ENCODE results near the gene ITPRID1. TPM values are rescaled to one million over a fixed set of nuclear protein-coding genes. Genes with fewer than 3 reads are reported as not detected.

The ITPRID1 gene
- total RNA-seq, 1 experiment from 2014 or later = 1.2 TPM

DNA sequence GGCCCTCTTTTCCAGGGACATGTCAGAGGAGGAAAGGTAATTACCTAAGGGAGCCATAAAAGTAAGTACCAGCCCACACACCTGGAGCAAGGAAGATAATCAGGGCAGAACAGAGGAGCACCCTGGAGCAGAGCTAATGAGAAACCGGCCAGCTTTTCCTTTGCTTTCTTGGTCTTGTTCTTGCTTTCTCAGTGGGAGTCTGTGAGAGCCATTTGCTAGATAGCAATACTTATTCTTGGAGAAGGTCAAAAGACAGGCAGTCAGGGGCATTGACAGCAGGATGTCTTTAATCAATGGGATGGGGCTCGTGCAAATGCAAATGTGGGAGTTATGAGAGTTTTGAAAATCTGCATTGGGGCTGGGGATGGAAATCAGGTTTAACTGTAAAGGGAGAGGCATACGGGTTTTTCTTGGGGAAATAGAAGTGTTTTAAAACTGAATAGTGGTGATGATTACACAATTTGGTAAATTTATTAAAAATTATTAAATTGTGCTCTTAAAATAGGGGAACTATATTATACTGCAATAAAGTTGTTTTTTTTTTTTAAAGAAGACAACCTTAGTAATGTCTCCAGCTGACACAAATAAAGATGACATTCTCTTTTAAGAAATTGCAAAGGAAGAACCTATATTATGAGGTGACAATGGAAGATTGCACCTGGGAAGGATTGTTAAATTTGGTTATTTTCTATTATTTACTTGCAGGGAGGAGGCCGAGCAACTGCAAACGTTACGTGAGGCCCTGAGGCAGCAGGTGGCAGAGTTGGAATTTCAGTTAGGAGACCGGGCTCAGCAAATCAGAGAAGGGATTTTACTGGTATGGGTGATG is 137.6 kb downstream of the ITPRID1 start:
- Histone ChIP-seq H3K4me2 (ENCODE audit: insufficient read depth, insufficient read length, low read length) (no peak overlapping the region), H3K27me3 (ENCODE audit: insufficient read depth, low read length) (no peaks in the 10 kb centered on the region), H2BK5ac (ENCODE audit: insufficient read length, low read length) (no peak overlapping the region), H3K14ac (ENCODE audit: insufficient read depth, low read length) (no peak overlapping the region), H2BK15ac (ENCODE audit: low read depth, low read length) (no peak overlapping the region), H2BK120ac (ENCODE audit: low read depth, low read length, poor library complexity, severe bottlenecking) (no peak overlapping the region), H3T11ph (ENCODE audit: low read length) (no peak overlapping the region), H3K79me1 (ENCODE audit: insufficient read depth, low read depth, low read length, poor library complexity, severe bottlenecking) (no peaks in the 10 kb centered on the region), H3K79me2 (ENCODE audit: insufficient read depth, low read length) (no peaks in the 10 kb centered on the region), H3K23me2 (ENCODE audit: insufficient read length, low read depth, low read length, poor library complexity, severe bottlenecking) (no peaks in the 10 kb centered on the region), H4K20me1 (ENCODE audit: control insufficient read depth, insufficient read depth, insufficient read length) (no peaks in the 10 kb centered on the region), H3K27ac (ENCODE audit: insufficient read length, low read depth, low read length) (no peak overlapping the region), H4K91ac (ENCODE audit: insufficient read length, low read depth, low read length) (no peak overlapping the region), H2AFZ (ENCODE audit: low read length) (no peak overlapping the region), H2BK20ac (ENCODE audit: low read depth, low read length, poor library complexity, severe bottlenecking) (no peak overlapping the region), H3K23ac (ENCODE audit: insufficient read length, low read depth, low read length) (no peak overlapping the region), H3K4me1 (ENCODE audit: insufficient read depth, low read length) (peaks cover 17% of the 10 kb centered on the region; the same call in 1 of the 2 replicates), H3K9me3 (ENCODE audit: control insufficient read depth, low read depth, low read length) (no peaks in the 10 kb centered on the region), H3K9ac (ENCODE audit: extremely low read depth, insufficient read length, low read length) (no peak overlapping the region), H4K5ac (ENCODE audit: insufficient read length, low read depth, low read length) (no peak overlapping the region), H3K18ac (ENCODE audit: insufficient read length, low read depth, low read length) (no peak overlapping the region), H2AK5ac (ENCODE audit: insufficient read length, low read length) (no peak overlapping the region), H4K8ac (replicated peaks; ENCODE audit: insufficient read length, low read depth, low read length) (no peak overlapping the region), H2BK12ac (ENCODE audit: insufficient read length, low read depth, low read length) (no peak overlapping the region), H3K4ac (ENCODE audit: low read depth, low read length) (no peak overlapping the region), H3K56ac (ENCODE audit: insufficient read length, low read depth, low read length) (no peak overlapping the region)
- TF ChIP-seq, protein P1, sequence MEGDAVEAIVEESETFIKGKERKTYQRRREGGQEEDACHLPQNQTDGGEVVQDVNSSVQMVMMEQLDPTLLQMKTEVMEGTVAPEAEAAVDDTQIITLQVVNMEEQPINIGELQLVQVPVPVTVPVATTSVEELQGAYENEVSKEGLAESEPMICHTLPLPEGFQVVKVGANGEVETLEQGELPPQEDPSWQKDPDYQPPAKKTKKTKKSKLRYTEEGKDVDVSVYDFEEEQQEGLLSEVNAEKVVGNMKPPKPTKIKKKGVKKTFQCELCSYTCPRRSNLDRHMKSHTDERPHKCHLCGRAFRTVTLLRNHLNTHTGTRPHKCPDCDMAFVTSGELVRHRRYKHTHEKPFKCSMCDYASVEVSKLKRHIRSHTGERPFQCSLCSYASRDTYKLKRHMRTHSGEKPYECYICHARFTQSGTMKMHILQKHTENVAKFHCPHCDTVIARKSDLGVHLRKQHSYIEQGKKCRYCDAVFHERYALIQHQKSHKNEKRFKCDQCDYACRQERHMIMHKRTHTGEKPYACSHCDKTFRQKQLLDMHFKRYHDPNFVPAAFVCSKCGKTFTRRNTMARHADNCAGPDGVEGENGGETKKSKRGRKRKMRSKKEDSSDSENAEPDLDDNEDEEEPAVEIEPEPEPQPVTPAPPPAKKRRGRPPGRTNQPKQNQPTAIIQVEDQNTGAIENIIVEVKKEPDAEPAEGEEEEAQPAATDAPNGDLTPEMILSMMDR (conservative IDR thresholded peaks at IDR 0.05) = no peak; the same call in 2 of the 3 replicates
- WGBS (ENCODE audit: extremely low coverage, insufficient read length, low lambda C conversion rate) = no CpG with 5 or more reads among the region's 7 CpGs
- peaks cover 0 to 3% of the 10 kb centered on the region in 2 experiments; a peak in 2 of 5 replicates for H3K9me3 Mint-ChIP-seq
- H3K4me1 Mint-ChIP-seq = peaks cover 44 to 61% of the 10 kb centered on the region in 2 experiments
- no peaks in the 10 kb centered on the region; a peak in 1 of 7 replicates for H3K36me3 Mint-ChIP-seq (ENCODE audit: insufficient read depth in 1 of 3, low read depth in 3 of 3)
- H3K4me3 Mint-ChIP-seq = peak overlapping the region in 1 of 2 experiments; percentile 34; a peak in 1 of 5 replicates
- no peak for DNase-seq
- H3K27ac Mint-ChIP-seq = peak overlapping the region in 2 of 3 experiments; percentile 3 to 13; a peak in 2 of 7 replicates
- H3K27me3 Mint-ChIP-seq (ENCODE audit: low read depth) = peaks cover 23% of the 10 kb centered on the region
